Naive thymus-derived CD4-positive, alpha-beta T cell (primary cell): ENCODE measurements around the gene OPRM1. TPM values are rescaled to one million over a fixed set of nuclear protein-coding genes. Genes with fewer than 3 reads are reported as not detected.
"Not testable (repeated sequence)": the region's sequence is repeated elsewhere in the genome, so short reads cannot be mapped to it uniquely, and the experiment has no call there.

Source experiments
- ATAC-seq: fragments of 150-1000 bp; cut with Tn5 transposase; 2 replicates; pipeline ENCODE4 v1.10.0; 2021; ENCODE audit warnings: mild to moderate bottlenecking, moderate library complexity
- CTCF ChIA-PET: fragments of 350-600 bp; sonication (Branson Sonifier 250); formaldehyde crosslinking; loops from one replicate; lab custom pipeline; 2021; ENCODE audit warnings: antibody characterized with exemption; lab: Charles Lee
- POLR2A ChIA-PET: fragments of 350-600 bp; sonication (Branson Sonifier 250); formaldehyde crosslinking; loops from one replicate; lab custom pipeline; 2021; ENCODE audit warnings: antibody characterized with exemption, inconsistent platforms; lab: Charles Lee
- DNase-seq, 9 donors: peaks; one replicate each; pipeline versions ENCODE4 v3.0.0 to v3.0.0-alpha.2; 2020 to 2022; ENCODE audit warnings: mixed read lengths in 1 of 9
- H3K27ac ChIP-seq: one replicate; pipeline ENCODE4 v1.7.0; 2013; ENCODE audit warnings: mild to moderate bottlenecking, low read depth, low read length, moderate library complexity
- H3K27me3 ChIP-seq, 2 donors: one replicate each; pipeline ENCODE4 v1.7.0; 2013; ENCODE audit warnings: low read length in 2 of 2, mild to moderate bottlenecking in 2 of 2, moderate library complexity in 2 of 2; ENCODE audit not compliant: control insufficient read depth in 2 of 2, insufficient read depth in 2 of 2
- H3K36me3 ChIP-seq, 3 experiments: 1 replicate in 2 of 3; 2 replicates in 1 of 3; pipeline ENCODE4 v1.7.0; 2013; ENCODE audit warnings: low read length in 3 of 3, mild to moderate bottlenecking in 3 of 3, moderate library complexity in 1 of 3; ENCODE audit not compliant: insufficient read depth in 3 of 3, control insufficient read depth in 2 of 3
- H3K4me1 ChIP-seq, 2 donors: one replicate each; pipeline ENCODE4 v1.7.0; 2013; ENCODE audit warnings: low read length in 2 of 2, mild to moderate bottlenecking in 2 of 2, moderate library complexity in 1 of 2; ENCODE audit not compliant: control insufficient read depth in 2 of 2, insufficient read depth in 2 of 2
- H3K4me3 ChIP-seq: 2 replicates; pipeline ENCODE4 v1.7.0; 2013; ENCODE audit warnings: mild to moderate bottlenecking, low read length
- H3K9me3 ChIP-seq, 3 experiments: 1 replicate in 2 of 3; 2 replicates in 1 of 3; pipeline ENCODE4 v1.7.0; 2013; ENCODE audit warnings: low read length in 3 of 3; ENCODE audit not compliant: control insufficient read depth in 2 of 3
- H3K27ac Mint-ChIP-seq, 9 donors: one replicate each; pipeline ENCODE4 v1.8.0; 2020 to 2022; ENCODE audit warnings: mixed read lengths in 9 of 9, mild to moderate bottlenecking in 8 of 9, moderate library complexity in 5 of 9, inconsistent platforms in 2 of 9
- H3K27me3 Mint-ChIP-seq, 5 donors: one replicate each; pipeline ENCODE4 v1.8.0; 2021 to 2022; ENCODE audit warnings: mixed read lengths in 5 of 5, mild to moderate bottlenecking in 1 of 5
- H3K36me3 Mint-ChIP-seq, 5 donors: one replicate each; pipeline ENCODE4 v1.8.0; 2020 to 2022; ENCODE audit warnings: mixed read lengths in 5 of 5, mild to moderate bottlenecking in 3 of 5, inconsistent platforms in 1 of 5
- H3K4me1 Mint-ChIP-seq, 7 donors: one replicate each; pipeline ENCODE4 v1.8.0; 2020 to 2022; ENCODE audit warnings: mixed read lengths in 7 of 7, mild to moderate bottlenecking in 3 of 7, inconsistent platforms in 1 of 7
- H3K4me3 Mint-ChIP-seq, 10 donors: one replicate each; pipeline ENCODE4 v1.8.0; 2020 to 2022; ENCODE audit warnings: mild to moderate bottlenecking in 10 of 10, mixed read lengths in 10 of 10, moderate library complexity in 6 of 10, inconsistent platforms in 2 of 10
- H3K9me3 Mint-ChIP-seq, 11 donors: one replicate each; pipeline ENCODE4 v1.8.0; 2020 to 2022; ENCODE audit warnings: mixed read lengths in 11 of 11, mild to moderate bottlenecking in 4 of 11, inconsistent platforms in 1 of 11, moderate library complexity in 1 of 11
- intact Hi-C, 2 donors: fragments of 100-400 bp; cut with micrococcal nuclease; formaldehyde crosslinking; loops; one replicate each; pipeline ENCODE4 v1.15.1; 2023
- polyA plus RNA-seq, 2 donors: library from polyadenylated mRNA; unstranded; fragments of 300-500 nt; fragmentation: Illumina TruSeq; gene quantifications; one replicate each; pipeline ENCODE4 v1.2.3, GENCODE V29; 2021
- total RNA-seq, 6 experiments: library from RNA in 5 of 6; stranded (reverse) in 5 of 6; gene quantifications; 1 replicate in 5 of 6; 2 replicates in 1 of 6; pipeline ENCODE4 v1.2.3 and lab custom pipeline; 2021 to 2026

Gene OPRM1
- total and polyA plus RNA-seq, 7 experiments from 2014 or later: not detected

DNA sequence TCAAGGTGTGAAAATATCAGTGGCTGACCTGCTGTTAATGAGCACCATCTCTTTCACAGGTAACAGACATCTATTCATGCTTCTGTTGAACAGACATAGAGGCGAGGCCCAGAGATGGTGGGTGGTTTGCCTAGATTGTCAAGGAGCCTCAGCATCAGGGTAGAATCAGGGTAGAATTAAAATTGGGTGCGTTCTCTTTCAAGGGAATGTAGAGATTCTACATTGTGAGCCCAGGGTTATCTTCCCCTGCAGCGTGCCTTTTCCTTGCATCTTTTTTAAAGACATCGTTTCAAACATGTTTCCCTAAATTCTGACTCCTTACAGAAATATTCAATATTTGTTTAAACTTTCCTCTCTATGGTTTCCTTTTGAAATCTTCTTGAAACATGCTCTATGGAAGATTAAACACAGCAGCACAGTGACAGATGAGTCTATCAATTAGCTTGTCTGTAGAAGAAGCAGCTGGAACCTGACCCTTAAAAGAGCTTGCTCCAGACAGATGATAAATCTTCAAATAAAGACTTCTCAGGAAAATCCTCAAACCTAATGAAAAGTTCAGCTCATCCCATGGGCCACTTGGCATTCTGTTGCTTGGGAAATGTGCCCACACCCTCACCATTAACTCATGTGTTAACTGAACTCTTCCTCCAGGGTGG lies 197.7 kb downstream of the OPRM1 start:
- Mint-ChIP-seq H3K27ac (peak overlapping the region in 6 of 9 donors; percentile 2 to 94 (median 17)), H3K27me3 (no peaks in the 10 kb centered on the region), H3K4me3 (peak overlapping the region in 6 of 10 donors; percentile 4 to 65 (median 29)), H3K9me3 (no peaks in the 10 kb centered on the region), H3K36me3 (peaks cover 4 to 30% (median 16%) of the 10 kb centered on the region in 5 donors), H3K4me1 (peaks cover 43 to 98% (median 88%) of the 10 kb centered on the region in 7 donors)
- DNase-seq: no peak
- no peaks in the 10 kb centered on the region for H3K9me3 ChIP-seq
- no peaks in the 10 kb centered on the region for H3K36me3 ChIP-seq
- H3K4me3 ChIP-seq: no peak overlapping the region
- no peak overlapping the region for H3K27ac ChIP-seq
- ChIA-PET POLR2A (interaction anchor here (0.8 to 3.0 kb wide), 7 partner anchors 8 to 30 kb away, joined by 3 to 17 read pairs (median 6); no protein-coding TSS in a partner anchor), CTCF (interaction anchor here (0.6 to 1.4 kb wide), 3 partner anchors 13 to 77 kb away, joined by 4 to 6 read pairs (median 5); no protein-coding TSS in a partner anchor)
- intact Hi-C loops: no loop called here
- H3K4me1 ChIP-seq: peaks cover 39 to 54% of the 10 kb centered on the region in 2 donors
- H3K27me3 ChIP-seq: no peaks in the 10 kb centered on the region
- ATAC-seq: no peak

DNA sequence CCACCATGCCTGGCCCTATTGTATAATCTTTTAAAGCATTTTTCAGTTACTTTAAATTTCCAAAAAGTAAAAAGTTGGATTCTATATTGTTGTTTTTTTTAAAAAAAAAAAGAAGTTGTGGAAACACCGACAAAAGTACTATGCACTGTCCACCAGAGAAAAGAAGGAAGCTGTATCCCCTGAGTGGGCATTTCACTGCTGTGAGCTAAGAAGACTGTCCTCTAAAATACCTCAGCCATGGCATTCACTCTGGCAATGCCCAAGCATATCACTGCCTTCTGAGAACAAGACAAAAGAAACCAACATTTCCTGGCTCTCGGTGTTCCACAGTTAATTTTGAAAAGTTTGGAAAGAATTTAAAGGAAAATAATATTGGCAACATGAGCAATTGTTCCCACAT lies 199.8 kb downstream of the OPRM1 start:
- peaks cover 48 to 57% of the 10 kb centered on the region in 2 donors for H3K4me1 ChIP-seq
- intact Hi-C loops: loop anchor here in 1 of 2 donors (1.0 kb wide), 1 partner anchor 8 kb away; no protein-coding TSS in a partner anchor
- H3K9me3 ChIP-seq: no peaks in the 10 kb centered on the region
- Mint-ChIP-seq H3K4me1 (peaks cover 42 to 98% (median 90%) of the 10 kb centered on the region in 7 donors), H3K27me3 (no peaks in the 10 kb centered on the region), H3K9me3 (peaks cover 0 to 7% (median 0%) of the 10 kb centered on the region in 11 donors), H3K36me3 (peaks cover 17 to 44% (median 32%) of the 10 kb centered on the region in 5 donors), H3K27ac (peak overlapping the region in 6 of 9 donors; percentile 24 to 96 (median 78)), H3K4me3 (peak overlapping the region in 9 of 10 donors; percentile 42 to 95 (median 79))
- H3K27me3 ChIP-seq: no peaks in the 10 kb centered on the region
- peak overlapping the region; percentile 8 for H3K27ac ChIP-seq
- ChIA-PET CTCF (interaction anchor here (0.7 kb wide), 2 partner anchors 8 to 575 kb away, joined by 3 read pairs; no protein-coding TSS in a partner anchor), POLR2A (interaction anchor here (0.6 to 1.6 kb wide), 5 partner anchors 9 to 28 kb away, joined by 3 to 9 read pairs (median 5); no protein-coding TSS in a partner anchor)
- no peak overlapping the region for H3K4me3 ChIP-seq
- ATAC-seq: no peak
- DNase-seq: no peak
- H3K36me3 ChIP-seq: peaks cover 0 to 6% (median 0%) of the 10 kb centered on the region in 3 experiments

DNA sequence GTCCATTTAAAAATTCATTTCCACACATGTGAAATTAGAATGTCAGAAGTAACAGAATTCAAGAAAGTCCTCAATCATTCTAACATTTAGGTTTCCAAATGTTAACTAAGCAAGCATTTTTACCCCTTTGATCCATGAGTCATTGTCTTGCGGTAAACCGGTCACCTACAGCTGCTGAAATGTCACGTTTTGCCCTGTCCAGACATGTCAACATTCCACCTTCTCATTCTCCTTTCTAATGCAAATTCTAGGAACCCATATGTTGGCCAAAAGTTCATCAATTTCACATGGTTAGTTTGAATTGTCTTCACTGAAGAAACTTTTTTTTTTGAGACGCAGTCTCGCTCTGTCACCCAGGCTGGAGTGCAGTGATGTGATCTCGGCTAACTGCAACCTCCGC lies 200.4 kb downstream of the OPRM1 start:
- Histone ChIP-seq H3K36me3 (peaks cover 0 to 7% (median 0%) of the 10 kb centered on the region in 3 experiments), H3K4me3 (no peak overlapping the region), H3K4me1 (peaks cover 43 to 58% of the 10 kb centered on the region in 2 donors), H3K9me3 (no peaks in the 10 kb centered on the region), H3K27me3 (no peaks in the 10 kb centered on the region), H3K27ac (peak overlapping the region; percentile 2)
- peaks cover 17 to 48% (median 38%) of the 10 kb centered on the region in 5 donors for H3K36me3 Mint-ChIP-seq
- intact Hi-C loops: loop anchor here in 1 of 2 donors (1.0 kb wide), 1 partner anchor 8 kb away; no protein-coding TSS in a partner anchor
- H3K4me1 Mint-ChIP-seq: peaks cover 42 to 96% (median 90%) of the 10 kb centered on the region in 7 donors
- POLR2A ChIA-PET: interaction anchor here (1.3 to 1.6 kb wide), 2 partner anchors 8 to 20 kb away, joined by 4 to 5 read pairs; no protein-coding TSS in a partner anchor
- H3K4me3 Mint-ChIP-seq: peak overlapping the region; percentile 16 to 95 (median 78)
- DNase-seq: peak in 1 of 9 donors; percentile 30
- peak overlapping the region in 7 of 9 donors; percentile 24 to 96 (median 78) for H3K27ac Mint-ChIP-seq
- H3K27me3 Mint-ChIP-seq: no peaks in the 10 kb centered on the region
- H3K9me3 Mint-ChIP-seq: peaks cover 0 to 7% (median 0%) of the 10 kb centered on the region in 11 donors
- CTCF ChIA-PET: interaction anchor here (0.7 kb wide), 1 partner anchor 575 kb away, joined by 3 read pairs; no protein-coding TSS in a partner anchor
- peak; percentile 34 for ATAC-seq

GRCh38 chr6:154241061-154241460 lies 202.0 kb downstream of the OPRM1 start:
- peaks cover 38 to 54% of the 10 kb centered on the region in 2 donors for H3K4me1 ChIP-seq
- not testable (repeated sequence) for H3K27me3 Mint-ChIP-seq, H3K36me3 ChIP-seq, H3K9me3 ChIP-seq, ATAC-seq, H3K27me3 ChIP-seq, H3K4me3 ChIP-seq, H3K9me3 Mint-ChIP-seq
- peak overlapping the region in 8 of 9 donors; percentile 60 to 96 (median 92) for H3K27ac Mint-ChIP-seq
- intact Hi-C loops: loop anchor here (1.0 to 10.0 kb wide), 6 partner anchors 8 to 1936 kb away; partner anchors contain the start of gene MTRF1L (in 1 of the 2)
- peak in 1 of 9 donors; percentile 40 for DNase-seq
- peaks cover 21 to 63% (median 51%) of the 10 kb centered on the region in 5 donors for H3K36me3 Mint-ChIP-seq
- peak overlapping the region; percentile 81 for H3K27ac ChIP-seq
- peaks cover 47 to 84% (median 79%) of the 10 kb centered on the region in 7 donors for H3K4me1 Mint-ChIP-seq
- peak overlapping the region in 9 of 10 donors; percentile 69 to 100 (median 86) for H3K4me3 Mint-ChIP-seq
- CTCF ChIA-PET: interaction anchor here (1.2 to 2.1 kb wide), 4 partner anchors 9 to 36 kb away, joined by 3 to 7 read pairs (median 6); no protein-coding TSS in a partner anchor
- POLR2A ChIA-PET: interaction anchor here (0.6 to 3.0 kb wide), 5 partner anchors 9 to 128 kb away, joined by 3 to 10 read pairs (median 3); no protein-coding TSS in a partner anchor

GRCh38 chr6:154241581-154241980 lies 202.5 kb downstream of the OPRM1 start:
- peak overlapping the region in 8 of 9 donors; percentile 38 to 96 (median 90) for H3K27ac Mint-ChIP-seq
- H3K27me3 ChIP-seq: no peaks in the 10 kb centered on the region
- no peak for DNase-seq
- peak overlapping the region; percentile 19 for H3K4me3 ChIP-seq
- peak overlapping the region in 9 of 10 donors; percentile 69 to 100 (median 86) for H3K4me3 Mint-ChIP-seq
- H3K4me1 ChIP-seq: peaks cover 38 to 51% of the 10 kb centered on the region in 2 donors
- POLR2A ChIA-PET: interaction anchor here (0.6 to 3.0 kb wide), 5 partner anchors 9 to 28 kb away, joined by 3 to 10 read pairs (median 3); no protein-coding TSS in a partner anchor
- no peak for ATAC-seq
- CTCF ChIA-PET: interaction anchor here (1.6 to 2.1 kb wide), 3 partner anchors 9 to 34 kb away, joined by 3 to 7 read pairs (median 5); no protein-coding TSS in a partner anchor
- peak overlapping the region; percentile 81 for H3K27ac ChIP-seq
- no peaks in the 10 kb centered on the region for H3K9me3 ChIP-seq
- intact Hi-C loops: loop anchor here (1.0 to 10.0 kb wide), 6 partner anchors 8 to 1937 kb away; partner anchors contain the start of gene MTRF1L (in 1 of the 2)
- peaks cover 0 to 7% (median 0%) of the 10 kb centered on the region in 3 experiments for H3K36me3 ChIP-seq
- peaks cover 0 to 5% (median 0%) of the 10 kb centered on the region in 5 donors for H3K27me3 Mint-ChIP-seq
- peaks cover 0 to 7% (median 0%) of the 10 kb centered on the region in 11 donors for H3K9me3 Mint-ChIP-seq
- H3K36me3 Mint-ChIP-seq: peaks cover 27 to 65% (median 54%) of the 10 kb centered on the region in 5 donors
- peaks cover 46 to 79% (median 74%) of the 10 kb centered on the region in 7 donors for H3K4me1 Mint-ChIP-seq
